ENCODE data around the gene FAM222B. TPM values are rescaled to one million over a fixed set of nuclear protein-coding genes. Genes with fewer than 3 reads are reported as not detected.

Gene FAM222B
- total and polyA plus RNA-seq, 2 experiments from 2014 or later = 63.7 to 78.5 TPM

- Histone ChIP-seq H4K20me1 (replicated peaks; ENCODE audit: insufficient read depth) (no peaks in the 10 kb centered on the region; the same call in 1 of the 2 replicates), H3K4me2 (no peak overlapping the region), H2AFZ (no peak overlapping the region), H3K27ac (ENCODE audit: low read depth) (peak overlapping the region; percentile 98), H3K9me2 (ENCODE audit: insufficient read depth) (no peaks in the 10 kb centered on the region), H3K4me3 (no peak overlapping the region), H3K4me1 (ENCODE audit: insufficient read depth) (peaks cover 37% of the 10 kb centered on the region), H3K36me3 (ENCODE audit: insufficient read depth) (peaks cover 13% of the 10 kb centered on the region; the same call in 1 of the 2 replicates), H3K27me3 (ENCODE audit: insufficient read depth) (no peaks in the 10 kb centered on the region), H3K79me2 (replicated peaks; ENCODE audit: insufficient read depth) (peaks cover 36% of the 10 kb centered on the region), H3F3A (replicated peaks; ENCODE audit: low read depth) (peaks cover 55% of the 10 kb centered on the region)
- Mint-ChIP-seq H3K4me3 (no peak overlapping the region), H3K27me3 (ENCODE audit: insufficient read depth, low read depth, poor library complexity) (peaks cover 15% of the 10 kb centered on the region), H3K36me3 (ENCODE audit: low read depth) (peaks cover 59% of the 10 kb centered on the region), H3K9me3 (no peaks in the 10 kb centered on the region; the same call in 2 of the 3 replicates), H3K4me1 (peaks cover 48% of the 10 kb centered on the region), H3K27ac (peak overlapping the region; percentile 64)
- DNase-seq (ENCODE audit: low spot score) (no peak), ATAC-seq (no peak)
- no peak for TF ChIP-seq CTCF (conservative IDR thresholded peaks at IDR 0.05; ENCODE audit: low read depth in 2 of 2)
- no peak for TF ChIP-seq ZNF462 (CRISPR knock-in tag; IDR thresholded peaks at IDR 0.05)
- no peak for TF ChIP-seq EZH2phosphoT487 (IDR thresholded peaks at IDR 0.05; ENCODE audit: unreplicated experiment)
- no peak for TF ChIP-seq JUNB (IDR thresholded peaks at IDR 0.05; ENCODE audit: unreplicated experiment)
- no peak for TF ChIP-seq EZH2 (IDR thresholded peaks at IDR 0.05; ENCODE audit: low read depth, unreplicated experiment)
- no peak for TF ChIP-seq STAT1 (IDR thresholded peaks at IDR 0.05; ENCODE audit: unreplicated experiment)
- TF ChIP-seq ETS1 (IDR thresholded peaks at IDR 0.05) = no peak
- no peak for TF ChIP-seq NANOG (IDR thresholded peaks at IDR 0.05; ENCODE audit: borderline replicate concordance)
- no peak for TF ChIP-seq POLR2AphosphoS5 (IDR thresholded peaks at IDR 0.05; ENCODE audit: low read depth)
These were observed 79.3 kb downstream of the FAM222B start for GRCh38 chr17:28763137-28763799.
